Measurements from ENCODE around the gene RBFOX1.

Gene RBFOX1

GRCh38 chr16:7615565-7615964 lies 282.9 kb downstream of the RBFOX1 start:
- no peak for DNase-seq

- DNase-seq = no peak
Observed at GRCh38 chr16:7624871-7625766, 292.5 kb downstream of the RBFOX1 start.

GRCh38 chr16:7628981-7629380 lies 296.3 kb downstream of the RBFOX1 start:
- DNase-seq = no peak

- no peak for DNase-seq
Observed at GRCh38 chr16:7629571-7629970, 296.9 kb downstream of the RBFOX1 start.

GRCh38 chr16:7637446-7637845 lies 304.8 kb downstream of the RBFOX1 start:
- no peak for DNase-seq

- DNase-seq = no peak
Observed at GRCh38 chr16:7638306-7638705, 305.7 kb downstream of the RBFOX1 start.

GRCh38 chr16:7640334-7640733 lies 307.7 kb downstream of the RBFOX1 start:
- no peak for DNase-seq

GRCh38 chr16:7644176-7644575 lies 311.5 kb downstream of the RBFOX1 start:
- DNase-seq = no peak

- DNase-seq = no peak
Observed at GRCh38 chr16:7644811-7645210, 312.2 kb downstream of the RBFOX1 start.

- DNase-seq = no peak
Observed at GRCh38 chr16:7646821-7647500, 314.3 kb downstream of the RBFOX1 start.

GRCh38 chr16:7650431-7650830 lies 317.8 kb downstream of the RBFOX1 start:
- DNase-seq = no peak

GRCh38 chr16:7651803-7652570 lies 319.3 kb downstream of the RBFOX1 start:
- no peak for DNase-seq

GRCh38 chr16:7653746-7654461 lies 321.3 kb downstream of the RBFOX1 start:
- DNase-seq = no peak

GRCh38 chr16:7675628-7676027 lies 343.0 kb downstream of the RBFOX1 start:
- DNase-seq = no peak

- DNase-seq = no peak
Observed at GRCh38 chr16:7680296-7680695, 347.7 kb downstream of the RBFOX1 start.

- DNase-seq = no peak
Observed at GRCh38 chr16:7688811-7689210, 356.2 kb downstream of the RBFOX1 start.

GRCh38 chr16:7689234-7689633 lies 356.6 kb downstream of the RBFOX1 start:
- no peak for DNase-seq

GRCh38 chr16:7691533-7691932 lies 358.9 kb downstream of the RBFOX1 start:
- DNase-seq = no peak

- no peak for DNase-seq
Observed at GRCh38 chr16:7703672-7704071, 371.0 kb downstream of the RBFOX1 start.

- DNase-seq = no peak
Observed at GRCh38 chr16:7705885-7706284, 373.2 kb downstream of the RBFOX1 start.

- no peak for DNase-seq
Observed at GRCh38 chr16:7709186-7709585, 376.5 kb downstream of the RBFOX1 start.

- DNase-seq = no peak
Observed at GRCh38 chr16:7713244-7713643, 380.6 kb downstream of the RBFOX1 start.

GRCh38 chr16:7714775-7715174 lies 382.1 kb downstream of the RBFOX1 start:
- no peak for DNase-seq

Measured in activated CD4-positive, alpha-beta T cell treated with anti-CD3 and anti-CD28 coated beads for 4 hours (primary cell).